Liver (tissue), 9 donors: ENCODE data around the gene FGF5. TPM values are rescaled to one million over a fixed set of nuclear protein-coding genes. Genes with fewer than 3 reads are reported as not detected.

Source experiments
- DNase-seq: peaks from one replicate; pipeline ENCODE4 v3.0.0-alpha.2; 2017; ENCODE audit warnings: low spot score
- H3K27ac ChIP-seq, 2 donors: one replicate each; pipeline ENCODE4 v1.7.0; 2013; ENCODE audit warnings: inconsistent platforms in 2 of 2, low read length in 2 of 2, control low read depth in 1 of 2, low read depth in 1 of 2, mild to moderate bottlenecking in 1 of 2
- H3K27me3 ChIP-seq, 4 donors: one replicate each; pipeline versions ENCODE4 v1.6.1 to v1.7.0; 2013; ENCODE audit warnings: low read length in 3 of 4, inconsistent platforms in 1 of 4, mild to moderate bottlenecking in 1 of 4, moderate library complexity in 1 of 4; ENCODE audit not compliant: control insufficient read depth in 4 of 4, insufficient read depth in 4 of 4
- H3K36me3 ChIP-seq, 4 donors: one replicate each; pipeline versions ENCODE4 v1.6.1 to v1.7.0; 2013; ENCODE audit warnings: low read length in 3 of 4, mild to moderate bottlenecking in 3 of 4, low read depth in 1 of 4, moderate library complexity in 1 of 4; ENCODE audit not compliant: control insufficient read depth in 4 of 4, insufficient read depth in 3 of 4
- H3K4me1 ChIP-seq, 4 donors: one replicate each; pipeline versions ENCODE4 v1.6.1 to v1.7.0; 2013; ENCODE audit warnings: low read length in 3 of 4, mild to moderate bottlenecking in 3 of 4, moderate library complexity in 1 of 4; ENCODE audit not compliant: control insufficient read depth in 4 of 4, insufficient read depth in 4 of 4
- H3K4me3 ChIP-seq, 3 donors: one replicate each; pipeline versions ENCODE4 v1.6.1 to v1.7.0; 2013; ENCODE audit warnings: low read length in 3 of 3, control low read depth in 1 of 3, low read depth in 1 of 3, mild to moderate bottlenecking in 1 of 3
- H3K9ac ChIP-seq, 2 donors: one replicate each; pipeline ENCODE4 v1.7.0; 2013; ENCODE audit warnings: low read length in 2 of 2, mild to moderate bottlenecking in 2 of 2, moderate library complexity in 2 of 2, control low read depth in 1 of 2, low read depth in 1 of 2
- H3K9me3 ChIP-seq, 4 donors: one replicate each; pipeline versions ENCODE4 v1.6.1 to v1.7.0; 2013; ENCODE audit warnings: low read length in 3 of 4; ENCODE audit not compliant: control insufficient read depth in 4 of 4
- CTCF ChIP-seq: fragments of 150-350 bp; IDR thresholded peaks from 2 replicates; pipeline ENCODE4 v1.5.1; 2017; ENCODE audit warnings: improper control_type of control experiment, low read depth, low read length; ENCODE audit not compliant: missing input control
- FOXA1 ChIP-seq: IDR thresholded peaks from 2 replicates; pipeline ENCODE4 v1.6.1; 2016; ENCODE audit warnings: antibody characterized with exemption
- FOXA2 ChIP-seq: IDR thresholded peaks from 2 replicates; pipeline ENCODE4 v1.6.1; 2016; ENCODE audit warnings: antibody characterized with exemption
- GABPA ChIP-seq, 2 donors: IDR thresholded peaks in 1 of 2; conservative IDR thresholded peaks in 1 of 2; 2 replicates each; pipeline ENCODE4 v1.6.1; 2016; ENCODE audit warnings: antibody characterized with exemption in 2 of 2, mild to moderate bottlenecking in 1 of 2, moderate library complexity in 1 of 2
- HNF4A ChIP-seq, 2 donors: conservative IDR thresholded peaks; 2 replicates each; pipeline ENCODE4 v1.6.1; 2016; ENCODE audit warnings: antibody characterized with exemption in 2 of 2, mild to moderate bottlenecking in 2 of 2
- HNF4G ChIP-seq: IDR thresholded peaks from 2 replicates; pipeline ENCODE4 v1.6.1; 2016; ENCODE audit warnings: antibody characterized with exemption
- MAX ChIP-seq: IDR thresholded peaks from 2 replicates; pipeline ENCODE4 v1.6.1; 2016; ENCODE audit warnings: antibody characterized with exemption
- NR2F2 ChIP-seq: IDR thresholded peaks from 2 replicates; pipeline ENCODE4 v1.6.1; 2016; ENCODE audit warnings: antibody characterized with exemption
- RAD21 ChIP-seq, 2 donors: IDR thresholded peaks; 2 replicates each; pipeline ENCODE4 v1.6.1; 2016; ENCODE audit warnings: antibody characterized with exemption in 2 of 2, mild to moderate bottlenecking in 2 of 2
- RXRA ChIP-seq, 2 donors: IDR thresholded peaks; 2 replicates each; pipeline ENCODE4 v1.6.1; 2017 to 2018; ENCODE audit warnings: antibody characterized with exemption in 2 of 2, mild to moderate bottlenecking in 1 of 2
- SP1 ChIP-seq: IDR thresholded peaks from 2 replicates; pipeline ENCODE4 v1.6.1; 2018; ENCODE audit warnings: antibody characterized with exemption, mild to moderate bottlenecking
- YY1 ChIP-seq: IDR thresholded peaks from 2 replicates; pipeline ENCODE4 v1.6.1; 2016; ENCODE audit warnings: antibody characterized with exemption, mild to moderate bottlenecking
- WGBS: extraction: QIAGEN DNeasy Blood & Tissue Kit; methylation state at CpG from one replicate; pipeline ENCODE4 v1.1.7; 2013; 5-methylcytosine and 5-hydroxymethylcytosine counted together
- polyA plus RNA-seq, 2 donors: library from polyadenylated mRNA; stranded (reverse) in 1 of 2; unstranded in 1 of 2; fragments of 200-250 nt in 1 of 2; fragments of >200 nt in 1 of 2; fragmentation: Nextera tagmentation in 1 of 2; extraction: Ambion mirVana in 1 of 2; gene quantifications; one replicate each; pipeline versions ENCODE4 v1.2.1 to v1.2.3, GENCODE V29; 2013 to 2015
- total RNA-seq, 2 donors: library from RNA; depleted of rRNA; stranded (reverse); fragments of >200 nt; gene quantifications; one replicate each; pipeline ENCODE4 v1.2.3, GENCODE V29; 2014
- TF ChIP-seq, protein P1 (sequence below): IDR thresholded peaks from 2 replicates; pipeline ENCODE4 v1.6.1; 2016; ENCODE audit warnings: antibody characterized with exemption, mild to moderate bottlenecking
- TF ChIP-seq, protein P2 (sequence below): IDR thresholded peaks from 2 replicates; pipeline ENCODE4 v1.6.1; 2016; ENCODE audit warnings: antibody characterized with exemption
- donor health status: healthy.
- donor health status: healthy.
- donor health status: healthy.
- donor health status: healthy.
- donor health status: healthy.

The FGF5 gene
- total and polyA plus RNA-seq, 4 donors = 0.03 TPM; not detected in 3

- no peak for DNase-seq
- Histone ChIP-seq H3K4me3 (no peak overlapping the region), H3K4me1 (peaks cover 0 to 17% (median 13%) of the 10 kb centered on the region in 4 donors), H3K27ac (no peak overlapping the region), H3K9ac (no peak overlapping the region), H3K36me3 (no peaks in the 10 kb centered on the region), H3K9me3 (no peaks in the 10 kb centered on the region), H3K27me3 (peaks cover 0 to 19% (median 12%) of the 10 kb centered on the region in 4 donors)
- TF ChIP-seq HNF4G (no peak), RAD21 (IDR thresholded peaks at IDR 0.05) (no peak), SP1 (no peak), HNF4A (conservative IDR thresholded peaks at IDR 0.05) (no peak), CTCF (no peak), FOXA2 (no peak), GABPA (IDR thresholded peaks at IDR 0.05 in 1 of 2, conservative IDR thresholded peaks at IDR 0.05 in 1 of 2) (no peak), FOXA1 (no peak)
- TF ChIP-seq, protein P1, sequence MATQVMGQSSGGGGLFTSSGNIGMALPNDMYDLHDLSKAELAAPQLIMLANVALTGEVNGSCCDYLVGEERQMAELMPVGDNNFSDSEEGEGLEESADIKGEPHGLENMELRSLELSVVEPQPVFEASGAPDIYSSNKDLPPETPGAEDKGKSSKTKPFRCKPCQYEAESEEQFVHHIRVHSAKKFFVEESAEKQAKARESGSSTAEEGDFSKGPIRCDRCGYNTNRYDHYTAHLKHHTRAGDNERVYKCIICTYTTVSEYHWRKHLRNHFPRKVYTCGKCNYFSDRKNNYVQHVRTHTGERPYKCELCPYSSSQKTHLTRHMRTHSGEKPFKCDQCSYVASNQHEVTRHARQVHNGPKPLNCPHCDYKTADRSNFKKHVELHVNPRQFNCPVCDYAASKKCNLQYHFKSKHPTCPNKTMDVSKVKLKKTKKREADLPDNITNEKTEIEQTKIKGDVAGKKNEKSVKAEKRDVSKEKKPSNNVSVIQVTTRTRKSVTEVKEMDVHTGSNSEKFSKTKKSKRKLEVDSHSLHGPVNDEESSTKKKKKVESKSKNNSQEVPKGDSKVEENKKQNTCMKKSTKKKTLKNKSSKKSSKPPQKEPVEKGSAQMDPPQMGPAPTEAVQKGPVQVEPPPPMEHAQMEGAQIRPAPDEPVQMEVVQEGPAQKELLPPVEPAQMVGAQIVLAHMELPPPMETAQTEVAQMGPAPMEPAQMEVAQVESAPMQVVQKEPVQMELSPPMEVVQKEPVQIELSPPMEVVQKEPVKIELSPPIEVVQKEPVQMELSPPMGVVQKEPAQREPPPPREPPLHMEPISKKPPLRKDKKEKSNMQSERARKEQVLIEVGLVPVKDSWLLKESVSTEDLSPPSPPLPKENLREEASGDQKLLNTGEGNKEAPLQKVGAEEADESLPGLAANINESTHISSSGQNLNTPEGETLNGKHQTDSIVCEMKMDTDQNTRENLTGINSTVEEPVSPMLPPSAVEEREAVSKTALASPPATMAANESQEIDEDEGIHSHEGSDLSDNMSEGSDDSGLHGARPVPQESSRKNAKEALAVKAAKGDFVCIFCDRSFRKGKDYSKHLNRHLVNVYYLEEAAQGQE = no peak
- TF ChIP-seq, protein P2, sequence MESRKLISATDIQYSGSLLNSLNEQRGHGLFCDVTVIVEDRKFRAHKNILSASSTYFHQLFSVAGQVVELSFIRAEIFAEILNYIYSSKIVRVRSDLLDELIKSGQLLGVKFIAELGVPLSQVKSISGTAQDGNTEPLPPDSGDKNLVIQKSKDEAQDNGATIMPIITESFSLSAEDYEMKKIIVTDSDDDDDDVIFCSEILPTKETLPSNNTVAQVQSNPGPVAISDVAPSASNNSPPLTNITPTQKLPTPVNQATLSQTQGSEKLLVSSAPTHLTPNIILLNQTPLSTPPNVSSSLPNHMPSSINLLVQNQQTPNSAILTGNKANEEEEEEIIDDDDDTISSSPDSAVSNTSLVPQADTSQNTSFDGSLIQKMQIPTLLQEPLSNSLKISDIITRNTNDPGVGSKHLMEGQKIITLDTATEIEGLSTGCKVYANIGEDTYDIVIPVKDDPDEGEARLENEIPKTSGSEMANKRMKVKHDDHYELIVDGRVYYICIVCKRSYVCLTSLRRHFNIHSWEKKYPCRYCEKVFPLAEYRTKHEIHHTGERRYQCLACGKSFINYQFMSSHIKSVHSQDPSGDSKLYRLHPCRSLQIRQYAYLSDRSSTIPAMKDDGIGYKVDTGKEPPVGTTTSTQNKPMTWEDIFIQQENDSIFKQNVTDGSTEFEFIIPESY = no peak
- WGBS = 10% methylated on average over 4 of the region's 4 CpGs
These were observed 2.2 kb upstream of the FGF5 start for GRCh38 chr4:80264352-80264647.

GRCh38 chr4:80264825-80265224 is 1.6 kb upstream of the FGF5 start:
- H3K27ac ChIP-seq = no peak overlapping the region
- H3K4me1 ChIP-seq = peaks cover 0 to 17% (median 13%) of the 10 kb centered on the region in 4 donors
- no peak for DNase-seq
- no peak overlapping the region for H3K9ac ChIP-seq
- H3K9me3 ChIP-seq = no peaks in the 10 kb centered on the region
- no peaks in the 10 kb centered on the region for H3K36me3 ChIP-seq
- no peak overlapping the region for H3K4me3 ChIP-seq
- H3K27me3 ChIP-seq = peaks cover 0 to 19% (median 12%) of the 10 kb centered on the region in 4 donors
- TF ChIP-seq CTCF = no peak
- no peak for TF ChIP-seq RXRA (IDR thresholded peaks at IDR 0.05)
- no peak for TF ChIP-seq MAX
- no peak for TF ChIP-seq NR2F2
- no peak for TF ChIP-seq HNF4G
- TF ChIP-seq YY1 = no peak
- no peak for TF ChIP-seq SP1
- TF ChIP-seq, protein P2 = no peak
- 15% methylated on average over 1 of the region's 1 CpG for WGBS
